Measurements from ENCODE around the gene TBC1D5.

The TBC1D5 gene

DNA sequence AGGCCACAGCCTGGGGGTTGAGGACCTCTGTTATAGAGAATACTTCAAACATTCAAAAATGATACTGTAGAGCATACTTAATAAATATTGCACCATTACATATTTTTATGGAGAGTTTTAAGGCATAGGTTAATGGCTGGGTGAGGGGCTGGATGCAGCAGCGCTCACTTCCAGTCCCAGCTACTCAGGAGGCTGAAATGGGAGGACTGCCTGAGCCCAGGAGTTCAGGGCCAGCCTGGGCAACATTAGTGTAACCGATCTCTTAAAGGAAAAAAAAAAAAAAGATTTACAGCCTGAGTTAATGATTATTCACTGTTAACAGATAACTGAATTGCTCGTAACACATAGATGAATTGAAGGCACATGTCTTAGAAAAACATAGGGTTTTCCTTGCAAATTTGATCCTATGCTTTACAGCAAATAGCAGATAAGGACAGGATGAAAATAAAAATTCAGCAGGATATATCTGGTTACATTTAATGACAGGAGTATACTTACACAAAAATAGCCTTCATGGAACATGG lies 282.9 kb downstream of the TBC1D5 start:
- no peak for DNase-seq

DNA sequence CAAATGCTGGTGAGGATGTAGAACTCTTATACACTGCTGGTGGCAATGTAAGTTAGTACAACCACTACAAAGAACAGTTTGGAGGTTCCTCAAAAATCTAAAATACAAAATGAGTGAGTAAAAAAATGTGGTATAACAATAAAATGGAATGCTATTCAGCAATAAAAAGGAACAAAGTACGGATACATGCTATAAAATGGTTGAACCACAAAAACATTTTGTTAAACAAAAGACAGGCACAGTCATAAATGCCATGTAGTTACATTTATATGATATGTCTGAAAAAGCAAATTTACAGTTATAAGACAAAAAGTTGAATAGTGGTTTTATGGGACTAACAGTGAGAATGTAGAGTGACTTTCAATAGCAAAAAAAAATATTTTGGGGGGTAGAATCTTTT lies 285.8 kb downstream of the TBC1D5 start:
- DNase-seq: no peak

DNA sequence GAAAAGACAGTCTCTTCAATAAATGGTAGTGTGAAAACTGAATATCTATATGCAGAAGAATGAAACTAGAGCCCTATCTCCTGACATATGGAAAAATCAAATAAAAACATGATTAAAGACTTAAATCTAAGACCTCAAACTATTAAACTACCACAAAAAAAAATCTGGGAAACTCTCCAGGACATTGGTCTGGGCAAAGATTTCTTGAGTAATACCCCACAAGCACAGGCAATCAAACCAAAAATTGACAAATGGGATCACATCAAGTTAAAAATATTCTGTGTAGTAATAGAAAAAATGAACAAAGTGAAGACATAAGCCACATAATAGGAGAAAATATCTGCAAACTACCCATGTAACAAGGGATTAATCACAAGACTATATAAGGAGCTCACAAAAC lies 286.4 kb downstream of the TBC1D5 start:
- DNase-seq: no peak

GRCh38 chr3:17444865-17445264 lies 297.6 kb downstream of the TBC1D5 start:
- DNase-seq: no peak

DNA sequence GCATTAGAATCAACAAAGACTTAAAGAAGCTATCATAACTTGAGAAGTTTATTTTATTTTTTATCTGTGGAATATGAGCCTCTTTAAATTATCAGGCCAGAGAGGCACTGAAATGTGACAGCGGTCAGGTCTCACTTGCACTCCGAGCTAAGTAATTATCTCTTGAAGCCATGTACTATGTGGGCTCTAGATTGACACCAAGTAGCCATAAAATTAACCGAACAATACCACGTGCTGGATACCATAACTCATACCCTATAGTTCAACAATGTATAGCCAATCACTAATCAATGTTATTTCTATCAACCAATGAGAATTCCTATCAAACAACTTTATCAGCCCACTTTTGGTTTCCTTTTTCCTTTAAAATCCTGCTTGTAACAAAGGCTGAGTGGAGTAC lies 299.3 kb downstream of the TBC1D5 start:
- DNase-seq: no peak

DNA sequence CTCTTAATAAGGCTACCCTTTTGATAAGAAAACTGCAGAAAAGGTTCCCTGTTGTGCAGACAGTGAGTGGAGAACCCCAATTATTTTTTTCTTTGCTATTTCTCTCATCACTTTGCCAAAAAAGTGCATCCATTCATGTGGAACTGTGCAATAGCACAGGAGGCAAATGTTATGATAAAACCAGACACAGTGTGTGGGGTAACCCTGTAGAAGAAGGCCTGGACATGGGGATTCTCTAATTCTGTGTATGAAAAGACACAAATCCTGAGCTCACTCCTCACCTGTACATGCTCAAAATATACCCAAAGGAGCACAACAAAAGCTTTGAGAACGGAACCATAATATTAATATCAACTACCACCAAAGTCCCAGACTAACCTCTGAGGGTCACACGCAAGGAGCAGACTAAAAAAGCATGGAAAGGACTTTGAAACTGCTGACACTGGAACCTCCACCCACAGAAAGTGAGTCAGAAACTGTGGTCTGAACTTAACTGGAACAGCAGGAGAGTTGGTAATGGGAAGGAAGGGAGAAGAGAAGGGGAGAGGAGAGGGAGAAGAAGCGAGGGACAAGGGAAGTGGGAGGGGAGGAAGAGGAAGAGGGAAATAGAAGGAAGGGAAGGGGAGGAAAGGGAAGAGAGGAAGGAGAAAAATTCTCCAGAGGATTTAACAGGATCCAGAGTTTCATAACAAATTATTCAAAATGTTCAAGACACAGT lies 299.9 kb downstream of the TBC1D5 start:
- DNase-seq: no peak

- no peak for DNase-seq
These were observed 308.6 kb downstream of the TBC1D5 start for GRCh38 chr3:17433876-17434275.

DNA sequence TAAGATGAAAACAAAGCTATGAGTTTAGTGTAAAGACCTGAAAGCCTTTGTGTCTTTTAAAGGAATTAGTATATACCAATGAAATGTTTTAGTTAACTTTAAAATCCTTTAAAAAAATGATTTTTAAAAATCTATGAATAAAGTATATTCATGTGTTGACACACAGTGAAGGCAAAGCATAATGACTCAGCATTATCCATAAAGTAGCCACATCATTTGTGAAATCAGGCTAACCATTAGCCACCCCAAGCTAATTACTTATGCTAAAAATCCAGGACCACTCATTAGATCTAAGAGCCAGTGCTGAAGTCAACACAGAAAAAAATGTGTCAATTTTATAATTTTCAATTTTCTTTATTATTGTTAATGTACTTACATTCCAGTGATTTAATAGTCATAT lies 310.2 kb downstream of the TBC1D5 start:
- no peak for DNase-seq

DNA sequence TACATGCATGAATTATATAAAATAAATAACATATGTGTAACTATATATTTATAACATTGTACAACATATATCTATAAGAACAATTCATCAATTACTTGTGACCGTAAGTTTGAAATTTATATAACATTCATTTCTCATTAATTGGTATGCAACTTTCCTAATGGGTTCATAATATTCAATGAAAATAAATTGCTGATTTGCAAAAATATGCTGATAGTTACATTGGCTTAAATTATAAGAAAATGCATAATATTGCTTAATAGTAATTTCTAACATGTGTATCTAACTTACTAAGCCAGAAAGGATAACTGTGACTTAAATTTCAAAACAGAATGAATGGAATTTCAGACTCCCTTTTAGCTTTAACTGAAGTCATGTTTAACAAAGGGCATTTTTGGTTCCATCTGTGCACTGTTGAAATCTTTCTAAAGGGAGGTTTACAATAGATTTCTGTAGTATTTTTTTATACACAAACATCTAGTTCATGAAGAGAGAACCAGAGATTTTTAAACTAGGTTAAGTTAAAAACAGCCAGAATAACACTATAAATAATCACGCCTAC lies 310.9 kb downstream of the TBC1D5 start:
- DNase-seq: no peak

DNA sequence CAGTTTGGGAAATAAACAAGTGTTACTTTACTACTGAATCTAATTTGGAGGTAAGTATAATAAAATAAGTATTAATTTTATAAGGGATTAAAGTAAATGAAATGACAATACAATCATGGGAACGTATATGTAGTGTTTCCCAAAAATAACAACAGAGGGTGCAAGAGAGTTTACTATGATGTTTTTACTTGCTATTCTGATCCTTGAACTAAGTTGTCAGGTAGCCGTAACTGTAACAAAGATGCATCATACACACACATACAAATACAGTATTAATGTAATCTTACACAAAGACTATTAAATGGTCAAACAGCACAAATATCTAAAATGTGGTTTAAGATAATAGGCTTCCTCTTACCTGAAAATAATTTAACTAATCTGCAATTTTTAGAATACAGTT lies 311.4 kb downstream of the TBC1D5 start:
- peak; percentile 11 for DNase-seq

GRCh38 chr3:17430582-17430981 lies 311.8 kb downstream of the TBC1D5 start:
- no peak for DNase-seq

DNA sequence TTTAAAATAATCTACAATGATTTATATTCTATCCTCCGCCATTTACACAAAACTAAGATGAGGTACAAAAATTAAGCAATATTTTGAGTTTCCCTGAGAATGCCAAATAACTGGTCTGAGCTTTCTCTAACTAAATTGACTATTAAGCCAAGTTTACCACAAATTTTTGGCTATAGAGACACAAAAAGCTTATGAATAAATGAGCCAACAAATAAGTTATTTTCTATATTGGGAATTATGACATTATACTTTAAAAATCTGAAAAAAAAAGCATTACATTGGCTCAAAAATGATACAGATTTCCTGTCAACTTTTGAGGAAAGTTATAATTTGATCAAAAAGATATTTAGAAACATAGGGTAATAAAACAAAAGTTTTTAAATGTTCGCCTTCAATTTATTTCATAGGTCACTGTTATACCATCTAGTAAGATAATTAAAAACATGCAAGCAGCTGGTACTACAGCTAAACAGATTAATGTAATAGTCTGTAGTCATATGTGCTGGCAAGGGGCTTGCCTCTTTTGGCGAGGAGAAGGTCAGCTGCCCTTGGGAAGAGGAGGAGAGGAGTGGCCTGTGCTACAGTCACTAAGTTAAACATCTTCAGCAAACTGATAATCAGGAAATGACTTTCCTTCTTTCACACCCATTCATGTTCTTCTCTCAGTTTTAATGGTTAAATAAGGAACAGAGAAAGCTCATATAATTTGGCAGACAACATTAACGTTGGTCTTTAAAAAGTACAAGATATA lies 318.5 kb downstream of the TBC1D5 start:
- peak; percentile 39 for DNase-seq

DNA sequence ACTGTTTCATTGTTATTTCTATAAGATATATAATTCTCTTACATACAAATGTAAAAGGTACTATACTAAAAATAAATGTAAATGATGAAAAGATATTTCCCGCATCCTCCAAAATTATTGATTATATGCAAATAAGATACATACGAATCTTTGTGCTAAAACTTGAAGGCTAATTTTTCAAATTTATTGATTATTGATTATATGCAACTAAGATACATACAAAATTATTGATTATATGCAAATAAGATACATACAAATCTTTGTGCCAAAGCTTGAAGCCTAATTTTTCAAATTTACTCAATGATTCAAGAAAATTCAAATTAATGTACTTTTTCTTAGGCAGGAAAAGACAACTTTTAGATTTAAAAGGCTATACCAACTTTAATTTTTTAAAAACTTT lies 319.8 kb downstream of the TBC1D5 start:
- no peak for DNase-seq

DNA sequence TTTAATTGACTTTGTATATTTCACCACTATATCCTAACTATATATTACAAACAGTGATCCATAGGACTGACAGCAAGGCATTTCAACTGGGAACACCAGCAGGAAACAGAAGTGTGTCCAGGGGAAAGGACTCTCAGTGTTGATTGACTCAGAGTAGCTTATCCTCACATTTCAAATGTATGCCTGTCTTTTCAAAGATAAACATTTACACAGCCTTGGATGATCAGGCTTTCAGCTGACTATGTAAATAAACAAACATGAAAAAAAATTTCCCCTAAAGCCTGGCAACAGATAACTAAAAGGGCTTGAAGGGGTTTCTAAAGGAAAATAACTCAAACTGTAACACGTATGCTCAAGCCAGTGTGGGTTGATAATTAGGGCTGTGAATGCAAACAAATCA lies 321.8 kb downstream of the TBC1D5 start:
- no peak for DNase-seq

DNA sequence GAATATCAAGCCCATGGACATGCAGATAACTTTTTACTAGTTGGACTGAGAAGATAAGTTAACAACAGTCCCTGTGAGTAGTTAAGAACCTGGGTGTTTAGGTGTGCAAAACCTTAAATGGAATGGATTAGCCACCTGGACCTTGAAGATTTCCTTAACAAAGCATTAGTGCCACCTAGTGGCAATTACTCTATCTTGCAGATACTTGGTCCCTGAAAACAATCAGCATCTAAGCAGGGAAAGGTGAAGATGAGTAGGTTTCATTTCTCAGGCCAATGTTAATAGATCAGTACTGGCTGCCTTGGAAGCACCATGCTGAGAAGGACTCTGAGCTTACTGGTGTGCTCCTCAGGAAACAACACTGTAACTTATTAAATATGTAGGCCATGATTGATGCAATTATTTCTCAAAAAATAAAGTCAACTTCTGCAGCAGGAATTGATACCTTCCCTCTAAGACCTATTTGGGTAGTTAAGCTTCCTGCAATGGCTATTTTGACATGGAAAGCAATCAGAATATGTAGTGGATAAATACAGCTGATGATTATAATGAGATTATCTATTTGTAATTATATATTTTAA lies 329.4 kb downstream of the TBC1D5 start:
- peak; percentile 26 for DNase-seq

DNA sequence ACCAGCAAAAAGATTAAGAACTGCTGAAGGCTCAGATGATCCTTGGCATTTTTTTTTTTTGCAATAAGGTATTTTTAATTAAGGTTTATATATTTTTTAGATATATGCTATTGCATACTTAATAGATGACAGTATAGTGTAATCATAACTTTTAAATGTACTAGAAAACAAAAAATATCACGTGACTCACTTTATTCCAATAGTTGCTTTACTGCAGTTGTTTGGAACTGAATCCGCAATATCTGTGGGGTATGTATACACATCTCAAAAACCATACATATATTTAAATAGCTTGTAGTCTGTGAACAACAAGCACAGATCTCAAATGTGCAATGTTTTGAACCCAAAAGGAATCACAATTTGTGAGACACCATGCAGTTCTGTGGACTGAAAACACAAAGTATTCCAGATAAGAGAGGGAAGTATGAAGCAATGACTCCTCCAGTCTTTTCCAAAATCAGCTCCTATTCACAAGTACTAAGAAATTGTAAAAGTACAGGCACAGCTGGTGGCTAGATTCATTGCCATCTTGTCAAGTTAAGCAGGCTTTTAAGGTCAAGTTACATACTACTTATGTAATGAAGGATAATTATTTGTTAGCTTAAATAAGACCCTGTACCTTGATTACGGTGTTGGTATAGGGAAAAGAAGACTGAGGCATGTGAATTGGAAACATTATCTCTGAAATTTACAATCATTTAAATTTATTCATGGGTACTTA lies 331.1 kb downstream of the TBC1D5 start:
- DNase-seq: peak; percentile 78

DNA sequence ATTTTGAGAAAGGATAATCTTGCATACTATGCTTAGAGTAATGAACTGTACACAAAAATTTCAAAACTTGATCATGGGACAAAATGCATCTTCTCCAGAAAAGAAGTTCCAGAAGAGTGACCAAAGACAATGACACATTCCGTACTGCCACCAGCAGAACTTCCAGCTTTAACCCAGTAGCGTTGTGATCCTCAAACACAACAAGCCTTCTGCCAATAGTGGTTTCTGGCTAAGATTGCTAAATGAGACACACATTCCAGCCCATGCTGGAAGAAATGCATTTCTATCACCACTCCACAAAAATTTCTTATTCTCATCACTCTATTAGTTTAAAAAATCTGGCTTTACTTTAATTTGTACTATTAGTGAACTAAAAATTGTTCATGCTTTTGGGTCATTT lies 334.9 kb downstream of the TBC1D5 start:
- DNase-seq: no peak

GRCh38 chr3:17404548-17404947 lies 337.9 kb downstream of the TBC1D5 start:
- DNase-seq: no peak

GRCh38 chr3:17402442-17402841 lies 340.0 kb downstream of the TBC1D5 start:
- DNase-seq: no peak

GRCh38 chr3:17401912-17402311 lies 340.5 kb downstream of the TBC1D5 start:
- no peak for DNase-seq

DNA sequence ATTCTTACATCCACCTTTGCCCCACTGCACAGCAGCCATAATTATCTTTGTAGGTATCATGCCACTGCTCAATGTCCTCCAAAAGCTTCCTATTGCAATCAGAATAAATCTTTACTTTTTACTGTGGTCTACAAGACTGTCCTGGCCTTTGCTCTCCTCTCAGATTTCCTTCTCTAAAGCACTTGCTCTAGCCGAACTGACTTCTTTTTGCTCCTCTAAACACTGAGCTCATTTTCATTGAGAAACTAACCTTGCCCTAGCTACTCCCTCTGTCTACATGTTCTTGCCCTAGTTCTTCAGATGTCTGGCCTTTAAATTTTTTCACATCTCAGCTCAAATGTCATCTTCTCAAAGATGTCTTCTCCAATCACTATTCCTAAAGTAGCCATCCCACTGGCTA lies 342.8 kb downstream of the TBC1D5 start:
- DNase-seq: no peak

DNA sequence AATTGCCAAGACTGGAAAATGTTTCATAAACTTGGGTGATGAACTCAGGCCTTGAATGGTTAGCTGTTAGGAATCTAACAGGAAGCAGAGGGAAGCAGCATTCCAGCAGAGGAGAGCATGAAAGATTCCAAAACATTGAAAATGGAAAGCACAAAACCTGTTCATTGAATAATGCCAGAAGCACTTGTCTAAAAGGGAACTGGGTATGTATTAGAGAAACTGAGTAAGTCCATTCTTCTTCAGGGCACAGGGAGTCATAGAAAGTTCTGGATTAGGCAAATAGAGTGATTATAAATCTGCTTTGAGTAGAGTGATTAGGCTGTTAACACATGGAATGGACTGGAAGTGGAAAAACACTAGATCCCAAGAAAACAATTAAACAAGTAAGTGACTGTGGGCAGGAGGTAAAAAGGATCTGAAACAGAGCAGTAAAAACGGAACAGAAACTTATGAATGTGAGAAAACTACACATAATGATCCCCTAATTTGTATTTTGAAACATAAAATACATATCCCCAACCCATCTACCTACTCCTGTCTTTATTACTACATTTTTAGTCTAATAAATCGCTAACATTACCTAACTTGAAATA lies 343.4 kb downstream of the TBC1D5 start:
- no peak for DNase-seq

GRCh38 chr3:17396036-17396435 lies 346.4 kb downstream of the TBC1D5 start:
- DNase-seq: no peak

All from NCI-H524 treated with DMSO at 0.1 percent for 48 hours (cell line).